K562 (cell line): ENCODE data around the gene DNAH3. TPM values are rescaled to one million over a fixed set of nuclear protein-coding genes. Genes with fewer than 3 reads are reported as not detected.

ENCODE experiments used
- ATAC-seq: fragments of 200-7000 bp; cut with Tn5 transposase; 3 replicates; pipeline ENCODE4 v1.9.1; 2020; ENCODE audit warnings: moderate library complexity
- BruUV-seq: library from RNA; stranded (reverse); fragments of 400-500 nt; replicated peaks from 2 replicates; lab custom pipeline; 2021; lab: Mats Ljungman, UMichigan
- CTCF ChIA-PET: fragments of 300-600 bp; formaldehyde crosslinking; extraction: SDS; loops from one replicate; lab custom pipeline; 2021; ENCODE audit warnings: low intra/inter-chr PET ratio; lab: Yijun Ruan, JAX
- POLR2A ChIA-PET: fragments of 300-600, 350-650 bp; sonication (Branson Sonifier 250); formaldehyde crosslinking; extraction: SDS; loops from one replicate; lab custom pipeline; 2021; ENCODE audit warnings: antibody characterized with exemption, inconsistent platforms; lab: Yijun Ruan, JAX
- DNase-seq, 4 experiments: peaks; one replicate each; pipeline versions ENCODE4 v3.0.0 to v3.0.0-alpha.2; 2011 to 2018; ENCODE audit warnings: low spot score in 3 of 4, mixed read lengths in 3 of 4; ENCODE audit errors: extremely low read depth in 1 of 4
- FAIRE-seq: peaks from 2 replicates; lab custom pipeline; 2011; peaks lifted over from hg19 to GRCh38; lab: Jason Lieb, UNC
- H2AFZ ChIP-seq: 2 replicates; pipeline ENCODE4 v1.6.0; 2011; ENCODE audit warnings: low read depth, low read length, control low read depth, inconsistent platforms
- H3K27ac ChIP-seq: fragments of 200-600 bp; 3 replicates; pipeline ENCODE4 v1.8.0; 2011; ENCODE audit warnings: low read depth, mild to moderate bottlenecking, control low read depth, inconsistent platforms, low read length, moderate library complexity, mixed read lengths; ENCODE audit errors: extremely low read depth
- H3K27me3 ChIP-seq, 2 experiments: fragments of 300-600 bp in 1 of 2; 2 replicates in 1 of 2; 3 replicates in 1 of 2; pipeline versions ENCODE4 v1.6.0 to v1.8.0; 2011; ENCODE audit warnings: inconsistent platforms in 2 of 2, low read length in 2 of 2, mild to moderate bottlenecking in 1 of 2, mixed read lengths in 1 of 2, moderate library complexity in 1 of 2; ENCODE audit not compliant: control insufficient read depth in 2 of 2, insufficient read depth in 2 of 2
- H3K36me3 ChIP-seq: fragments of 300-600 bp; 3 replicates; pipeline ENCODE4 v1.8.0; 2011; ENCODE audit warnings: mild to moderate bottlenecking, low read length, inconsistent platforms; ENCODE audit not compliant: control insufficient read depth, insufficient read depth
- H3K4me1 ChIP-seq, 2 experiments: fragments of 200-600 bp in 1 of 2; replicated peaks in 1 of 2; 2 replicates in 1 of 2; 3 replicates in 1 of 2; pipeline versions ENCODE4 v1.5.1 to v1.8.0; 2011; ENCODE audit warnings: inconsistent platforms in 2 of 2, low read length in 2 of 2, mild to moderate bottlenecking in 1 of 2, mixed read lengths in 1 of 2, moderate library complexity in 1 of 2; ENCODE audit not compliant: control insufficient read depth in 2 of 2, insufficient read depth in 2 of 2
- H3K4me2 ChIP-seq: 2 replicates; pipeline ENCODE4 v1.6.1; 2011; ENCODE audit warnings: low read length, control low read depth, inconsistent platforms, mixed read lengths; ENCODE audit not compliant: insufficient read depth
- H3K4me3 ChIP-seq: fragments of 200-600 bp; sonication (generic), shearing (Covaris generic); 2 replicates; pipeline ENCODE4 v1.5.1; 2016; ENCODE audit warnings: control low read depth, inconsistent platforms
- H3K79me2 ChIP-seq: fragments of 200-600 bp; 3 replicates; pipeline ENCODE4 v1.8.0; 2011; ENCODE audit warnings: low read length, inconsistent platforms; ENCODE audit not compliant: control insufficient read depth, insufficient read depth
- H3K9ac ChIP-seq, 2 experiments: 2 replicates each; pipeline versions ENCODE4 v1.6.0 to v1.6.1; 2011; ENCODE audit warnings: low read depth in 2 of 2, low read length in 2 of 2, control low read depth in 1 of 2, inconsistent platforms in 1 of 2, mild to moderate bottlenecking in 1 of 2, mixed read lengths in 1 of 2; ENCODE audit not compliant: insufficient read depth in 1 of 2
- H3K9me1 ChIP-seq: one replicate; pipeline ENCODE4 v1.6.0; 2011; ENCODE audit warnings: inconsistent platforms, mild to moderate bottlenecking, low read length, moderate library complexity; ENCODE audit not compliant: control insufficient read depth, insufficient read depth
- H3K9me3 ChIP-seq: replicated peaks from 2 replicates; pipeline ENCODE4 v1.5.1; 2011; ENCODE audit warnings: low read depth, low read length, inconsistent platforms; ENCODE audit not compliant: control insufficient read depth, insufficient read depth
- H4K20me1 ChIP-seq: replicated peaks from 2 replicates; pipeline ENCODE4 v1.6.1; 2011; ENCODE audit warnings: low read length, inconsistent platforms, mixed read lengths; ENCODE audit not compliant: control insufficient read depth, insufficient read depth
- CBX1 ChIP-seq: sonication (generic); IDR thresholded peaks from 2 replicates; pipeline ENCODE4 v1.6.1; 2016; ENCODE audit warnings: antibody characterized with exemption, low read depth, mild to moderate bottlenecking
- MEIS2 ChIP-seq: fragments of 450-650 bp; IDR thresholded peaks from 2 replicates; pipeline ENCODE4 v1.6.1; 2014; ENCODE audit warnings: mild to moderate bottlenecking; ENCODE audit not compliant: partially characterized antibody
- U2AF2 ChIP-seq: fragments of 200-400 bp; formaldehyde crosslinking; optimal IDR thresholded peaks from 2 replicates; pipeline ENCODE3; 2017; ENCODE audit warnings: low read depth, mild to moderate bottlenecking, low read length
- ZNF24 ChIP-seq: fragments of 450-650 bp; IDR thresholded peaks from 2 replicates; pipeline ENCODE4 v1.6.1; 2016
- WGBS: fragments of 100-300 bp; shearing (Covaris generic); methylation state at CpG from one replicate; pipeline ENCODE4 v1.1.6; 2016; ENCODE audit warnings: low coverage, mixed read lengths; ENCODE audit not compliant: insufficient coverage; ENCODE audit errors: missing lambda C conversion rate; 5-methylcytosine and 5-hydroxymethylcytosine counted together
- in situ Hi-C: fragments of 300-500 bp; cut with MboI; formaldehyde crosslinking; loops from 4 replicates; pipeline ENCODE4 v1.15.0; 2018; ENCODE audit warnings: inconsistent platforms, mixed read lengths
- intact Hi-C: fragments of 100-400 bp; cut with micrococcal nuclease; formaldehyde crosslinking; loops from 2 replicates; pipeline ENCODE4 v1.14.2; 2022
- polyA plus RNA-seq, 8 experiments: library from polyadenylated mRNA; depleted of rRNA in 4 of 8; stranded (reverse) in 5 of 8; unstranded in 3 of 8; fragments of >200 nt; fragmentation: Nextera tagmentation in 2 of 8; fragmentation: Illumina TruSeq in 1 of 8; extraction: Ambion mirVana in 2 of 8; extraction: Trizol in 1 of 8; gene quantifications; 2 replicates each; pipeline versions ENCODE4 v1.2.1 to v1.2.3, GENCODE V29; 2011 to 2014; ENCODE audit warnings: inconsistent platforms in 1 of 8, missing spikeins in 1 of 8
- total RNA-seq, 7 experiments: library from RNA; depleted of rRNA in 6 of 7; stranded (reverse); fragments of >200 nt in 6 of 7; fragmentation: Illumina TruSeq in 2 of 7; extraction: Trizol in 2 of 7; gene quantifications; 2 replicates each; pipeline versions ENCODE4 v1.2.1 to v1.2.3, GENCODE V29; 2011 to 2021; ENCODE audit warnings: low replicate concordance in 1 of 7

Gene DNAH3
- total and polyA plus RNA-seq, 9 of the 15 experiments (the other 6 are each of a cell fraction or from before 2014, with no cell fraction given), result 0.32 to 0.84 (median 0.44) TPM

DNA sequence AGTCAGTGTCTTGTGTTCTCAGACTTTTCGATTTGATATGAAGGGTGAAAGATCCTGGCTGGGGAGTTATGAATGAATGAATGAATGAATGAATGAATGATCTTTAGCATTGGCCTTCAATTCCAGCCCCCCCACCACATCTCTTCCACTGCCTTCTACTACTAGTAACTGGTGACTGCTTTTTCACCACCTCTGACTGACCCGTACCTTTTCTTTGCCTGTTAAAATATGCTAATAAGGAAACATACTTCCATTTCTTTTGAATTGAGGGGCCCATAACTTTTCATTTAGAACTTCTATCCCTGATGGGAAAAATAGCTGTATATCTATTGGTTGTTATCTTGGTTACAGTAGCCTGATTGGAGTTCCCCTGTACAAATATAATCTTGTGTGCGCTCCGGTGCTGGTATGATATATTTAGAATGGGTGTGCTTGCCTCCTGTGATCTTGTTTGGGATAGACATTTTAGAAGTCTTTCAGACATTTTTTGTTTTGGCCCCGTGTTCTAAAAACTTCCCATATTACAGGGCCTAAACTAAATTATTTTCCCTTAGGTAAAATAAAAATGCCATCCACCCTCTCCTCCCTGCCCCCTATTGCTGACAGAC, 246.6 kb downstream of the DNAH3 start:
- no peaks in the 10 kb centered on the region for H3K9me3 ChIP-seq
- TF ChIP-seq CBX1 (no peak), U2AF2 (no peak), ZNF24 (peak; percentile 97), MEIS2 (no peak)
- ATAC-seq, result no peak
- no peaks in the 10 kb centered on the region for H3K9me1 ChIP-seq
- H4K20me1 ChIP-seq, result no peaks in the 10 kb centered on the region
- WGBS, result 25% methylated on average over 5 of the region's 5 CpGs
- H3K4me3 ChIP-seq, result no peak overlapping the region
- no peak overlapping the region for H2AFZ ChIP-seq
- POLR2A ChIA-PET, result interaction anchor here (0.6 to 2.0 kb wide), 4 partner anchors 8 to 43 kb away, joined by 4 to 12 read pairs (median 4); no protein-coding TSS in a partner anchor
- H3K79me2 ChIP-seq, result peaks cover 32% of the 10 kb centered on the region
- intact Hi-C loops (loop anchor here (5.0 kb wide), 2 partner anchors 43 to 52 kb away; no protein-coding TSS in a partner anchor), in situ Hi-C loops (no loop called here)
- CTCF ChIA-PET, result no interaction called here
- peaks cover 28 to 35% of the 10 kb centered on the region in 2 experiments for H3K4me1 ChIP-seq
- no peak for FAIRE-seq
- no peak for DNase-seq
- H3K27ac ChIP-seq, result peak overlapping the region; percentile 19; the same call in 1 of the 3 replicates
- peaks cover 3% of the 10 kb centered on the region; the same call in 1 of the 3 replicates for H3K36me3 ChIP-seq
- BruUV-seq, result no TSS peak
- peak overlapping the region; percentile 29; the same call in 1 of the 2 replicates for H3K4me2 ChIP-seq
- no peaks in the 10 kb centered on the region for H3K27me3 ChIP-seq
- peak overlapping the region in 1 of 2 experiments; percentile 20; a peak in 2 of 4 replicates for H3K9ac ChIP-seq
